Adrenal gland (tissue), 12 donors: ENCODE data around the gene FANCE. TPM values are rescaled to one million over a fixed set of nuclear protein-coding genes. Genes with fewer than 3 reads are reported as not detected.

Source experiments
- DNase-seq, 7 donors: peaks; one replicate each; pipeline ENCODE4 v3.0.0-alpha.2; 2019 to 2020
- H3K27ac ChIP-seq, 5 donors: fragments of 200-600 bp; sonication (generic) in 4 of 5; 1 replicate in 3 of 5; 2 replicates in 2 of 5; pipeline versions ENCODE4 v1.5.1 to v1.8.0; 2016 to 2020; ENCODE audit warnings: mild to moderate bottlenecking in 1 of 5
- H3K27me3 ChIP-seq: fragments of 200-600 bp; 2 replicates; pipeline ENCODE4 v1.8.0; 2021
- H3K36me3 ChIP-seq, 2 donors: fragments of 200-600 bp; replicated peaks in 1 of 2; 1 replicate in 1 of 2; 2 replicates in 1 of 2; pipeline versions ENCODE4 v1.5.1 to v1.8.0; 2018 to 2022
- H3K4me1 ChIP-seq, 2 donors: fragments of 200-600 bp; replicated peaks in 1 of 2; 1 replicate in 1 of 2; 2 replicates in 1 of 2; pipeline versions ENCODE4 v1.5.1 to v1.8.0; 2018 to 2021
- H3K4me3 ChIP-seq, 4 donors: fragments of 200-600 bp; sonication (generic) in 3 of 4; one replicate each; pipeline ENCODE4 v1.5.1; 2016 to 2018
- H3K9me3 ChIP-seq, 3 donors: fragments of 200-600 bp; sonication (generic) in 1 of 3; replicated peaks in 1 of 3; 1 replicate in 2 of 3; 2 replicates in 1 of 3; pipeline versions ENCODE4 v1.5.1 to v1.8.0; 2016 to 2021
- CTCF ChIP-seq, 6 experiments: fragments of 450-650 bp in 4 of 6; fragments of 200-600 bp in 2 of 6; sonication (generic) in 1 of 6; IDR thresholded peaks; 1 replicate in 5 of 6; 2 replicates in 1 of 6; pipeline versions ENCODE4 v1.5.1 to v1.8.0; 2016 to 2021; ENCODE audit warnings: antibody characterized with exemption in 6 of 6, mild to moderate bottlenecking in 2 of 6, moderate library complexity in 1 of 6
- POLR2A ChIP-seq, 2 donors: fragments of 450-650 bp; IDR thresholded peaks; one replicate each; pipeline ENCODE4 v1.6.1; 2017; ENCODE audit warnings: antibody characterized with exemption in 2 of 2, mild to moderate bottlenecking in 2 of 2, moderate library complexity in 1 of 2
- WGBS, 4 donors: extraction: QIAGEN DNeasy Blood & Tissue Kit in 2 of 4; methylation state at CpG; one replicate each; pipeline versions ENCODE4 v1.1.5 to v1.1.7; 2013 to 2017; 5-methylcytosine and 5-hydroxymethylcytosine counted together
- intact Hi-C, 2 donors: fragments of 100-400 bp; cut with DNase I; formaldehyde crosslinking; loops; one replicate each; pipeline versions ENCODE4 v1.14.1 to v1.15.0; 2022 to 2023
- polyA plus RNA-seq, 3 donors: library from polyadenylated mRNA; stranded (reverse); fragments of 200-250 nt in 2 of 3; fragments of 350-450 nt in 1 of 3; fragmentation: Illumina TruSeq in 1 of 3; extraction: RNeasy Lipid Tissue Mini Kit (QIAGEN cat#74804) in 1 of 3; gene quantifications; one replicate each; pipeline ENCODE4 v1.2.3, GENCODE V29; 2013 to 2014
- total RNA-seq, 9 donors: library from RNA; depleted of rRNA in 4 of 9; stranded (reverse); fragments of >200 nt in 4 of 9; fragments of 120-200 nt in 1 of 9; fragmentation: NEBNext Ultra II Directional in 1 of 9; extraction: Animal tissue kit (Norgen Biotek cat#: 25700) in 1 of 9; gene quantifications; one replicate each; pipeline versions ENCODE4 v1.1.0 to v1.2.4, GENCODE V29; 2013 to 2023
- donor health status: healthy with polysubstance abuse.
- donor health status: Bipolar disorder and iron deficiency.
- donor health status: DM: yes; HTN: yes; CAD: no.
- donor health status: DM: no; HTN: no; CAD: no.
- donor health status: DM: no; HTN: no; CAD: no.
- donor health status: DM: yes; HTN: yes; CAD: no.

Gene FANCE
- total and polyA plus RNA-seq, 12 donors: 1.0 to 5.3 (median 2.1) TPM

DNA sequence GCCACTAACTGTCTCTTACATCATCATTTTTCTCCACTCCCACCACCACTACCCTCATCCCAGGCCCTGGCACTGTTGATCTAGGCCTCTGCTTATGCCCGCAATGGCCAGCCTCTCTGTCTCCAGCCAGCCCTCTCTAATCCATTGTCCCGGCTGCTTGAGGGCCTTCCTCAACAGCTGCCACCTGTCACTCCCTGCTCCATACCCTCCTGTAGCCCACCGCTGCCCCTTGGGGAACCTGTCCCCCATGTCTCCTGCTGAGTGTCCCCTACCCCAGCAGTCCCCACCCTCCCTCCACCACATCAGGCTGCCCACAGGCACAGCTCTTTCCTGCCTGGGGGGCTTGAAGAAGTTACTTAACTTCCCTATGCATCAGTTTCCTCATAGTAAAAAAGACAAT is 31.4 kb downstream of the FANCE start:
- no peak for TF ChIP-seq POLR2A (IDR thresholded peaks at IDR 0.05)
- TF ChIP-seq CTCF (IDR thresholded peaks at IDR 0.05): no peak
- DNase-seq: no peak
- Histone ChIP-seq H3K4me1 (peaks cover 8 to 17% of the 10 kb centered on the region in 2 donors), H3K27me3 (no peaks in the 10 kb centered on the region), H3K27ac (no peak overlapping the region), H3K36me3 (no peaks in the 10 kb centered on the region), H3K4me3 (no peak overlapping the region), H3K9me3 (no peaks in the 10 kb centered on the region)
- WGBS, 4 donors: 83 to 98% (median 93%) methylated on average over 3 of the region's 3 CpGs
- intact Hi-C loops: no loop called here

DNA sequence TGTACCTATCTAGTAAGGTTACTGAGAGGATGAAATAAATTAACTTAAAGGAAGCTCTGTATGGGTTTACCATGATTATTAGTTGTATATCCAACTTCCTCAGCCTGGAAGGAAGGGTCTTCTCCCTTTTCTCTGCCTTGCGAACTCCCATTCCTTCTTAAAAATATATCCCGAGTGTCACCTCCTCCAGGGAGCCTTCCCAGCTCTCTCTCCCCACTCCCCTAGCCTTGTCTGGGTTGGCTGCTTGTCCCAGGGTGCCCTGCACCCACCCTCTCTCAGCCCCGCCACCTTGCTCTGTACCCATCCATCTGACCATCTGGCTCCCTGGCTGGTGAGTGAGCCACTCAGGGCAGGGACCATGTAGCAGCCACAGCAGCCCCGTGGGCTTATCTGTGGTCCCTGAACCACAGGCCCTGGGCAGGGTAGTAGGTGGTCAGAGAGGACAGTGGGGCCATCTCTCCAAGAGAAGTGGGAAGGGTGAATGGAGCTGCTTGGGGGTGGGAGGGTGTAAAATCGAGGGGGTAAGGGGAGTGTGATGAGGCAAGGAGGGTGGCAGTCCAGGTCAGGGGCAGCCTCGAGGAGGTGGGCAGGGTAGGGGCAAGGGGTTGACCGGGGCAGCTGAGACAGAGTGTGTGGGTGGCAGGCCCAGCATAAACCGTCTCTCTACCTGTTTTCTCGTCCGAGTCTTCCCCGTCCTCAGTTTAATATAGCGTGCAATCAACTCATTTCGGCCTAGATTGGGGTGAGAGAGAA is 31.9 kb downstream of the FANCE start:
- Histone ChIP-seq H3K4me1 (peaks cover 8 to 17% of the 10 kb centered on the region in 2 donors), H3K27me3 (no peaks in the 10 kb centered on the region), H3K4me3 (no peak overlapping the region), H3K36me3 (no peaks in the 10 kb centered on the region), H3K9me3 (no peaks in the 10 kb centered on the region), H3K27ac (no peak overlapping the region)
- DNase-seq: no peak
- WGBS, 4 donors: 84 to 88% (median 87%) methylated on average over 13 of the region's 13 CpGs
- no peak for TF ChIP-seq POLR2A (IDR thresholded peaks at IDR 0.05)
- no peak for TF ChIP-seq CTCF (IDR thresholded peaks at IDR 0.05)
- intact Hi-C loops: no loop called here

- no peaks in the 10 kb centered on the region for H3K9me3 ChIP-seq
- no peaks in the 10 kb centered on the region for H3K27me3 ChIP-seq
- peak overlapping the region in 2 of 5 donors; percentile 30 to 73 for H3K27ac ChIP-seq
- H3K36me3 ChIP-seq: no peaks in the 10 kb centered on the region
- TF ChIP-seq CTCF (IDR thresholded peaks at IDR 0.05) (no peak), POLR2A (IDR thresholded peaks at IDR 0.05) (no peak)
- intact Hi-C loops: no loop called here
- WGBS, 4 donors: 88 to 93% (median 90%) methylated on average over 2 to 7 of the region's 7 CpGs
- DNase-seq: no peak
- peaks cover 8 to 20% of the 10 kb centered on the region in 2 donors for H3K4me1 ChIP-seq
- H3K4me3 ChIP-seq: no peak overlapping the region
These were observed 32.8 kb downstream of the FANCE start for GRCh38 chr6:35484921-35485392.

DNA sequence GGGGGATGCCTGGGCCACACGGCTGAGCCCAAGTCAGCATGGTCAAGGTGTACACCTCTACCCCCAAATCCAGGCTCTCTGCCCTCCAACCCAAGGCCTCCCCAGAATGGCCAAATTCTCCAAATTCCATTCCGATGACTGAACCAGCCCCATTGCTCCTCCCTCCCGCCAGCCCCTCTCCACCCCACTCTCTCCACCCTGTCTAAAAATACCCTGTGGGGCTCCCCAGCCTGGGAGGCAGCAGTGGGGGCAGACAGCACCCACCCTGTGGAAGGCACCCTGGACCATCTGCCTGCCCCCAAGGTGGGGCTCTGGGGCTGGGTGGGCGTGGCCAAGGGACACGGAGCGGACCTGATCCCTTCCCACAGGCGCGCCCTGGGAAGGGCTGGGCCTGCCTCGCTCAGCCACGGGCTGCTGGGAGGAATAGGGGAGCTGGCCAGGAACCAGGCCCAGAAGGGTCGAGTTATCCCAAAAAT is 33.3 kb downstream of the FANCE start:
- peaks cover 8 to 25% of the 10 kb centered on the region in 2 donors for H3K4me1 ChIP-seq
- H3K9me3 ChIP-seq: no peaks in the 10 kb centered on the region
- H3K27me3 ChIP-seq: no peaks in the 10 kb centered on the region
- intact Hi-C loops: no loop called here
- TF ChIP-seq POLR2A (IDR thresholded peaks at IDR 0.05) (no peak), CTCF (IDR thresholded peaks at IDR 0.05) (no peak)
- DNase-seq: no peak
- peak overlapping the region in 4 of 5 donors; percentile 28 to 73 (median 58) for H3K27ac ChIP-seq
- WGBS, 4 donors: 67 to 80% (median 70%) methylated on average over 10 to 11 of the region's 11 CpGs
- H3K36me3 ChIP-seq: no peaks in the 10 kb centered on the region
- H3K4me3 ChIP-seq: no peak overlapping the region
